ENCODE results near the gene TIMM50. TPM values are rescaled to one million over a fixed set of nuclear protein-coding genes. Genes with fewer than 3 reads are reported as not detected.

TIMM50 gene
- 43.8 TPM for total RNA-seq

DNA sequence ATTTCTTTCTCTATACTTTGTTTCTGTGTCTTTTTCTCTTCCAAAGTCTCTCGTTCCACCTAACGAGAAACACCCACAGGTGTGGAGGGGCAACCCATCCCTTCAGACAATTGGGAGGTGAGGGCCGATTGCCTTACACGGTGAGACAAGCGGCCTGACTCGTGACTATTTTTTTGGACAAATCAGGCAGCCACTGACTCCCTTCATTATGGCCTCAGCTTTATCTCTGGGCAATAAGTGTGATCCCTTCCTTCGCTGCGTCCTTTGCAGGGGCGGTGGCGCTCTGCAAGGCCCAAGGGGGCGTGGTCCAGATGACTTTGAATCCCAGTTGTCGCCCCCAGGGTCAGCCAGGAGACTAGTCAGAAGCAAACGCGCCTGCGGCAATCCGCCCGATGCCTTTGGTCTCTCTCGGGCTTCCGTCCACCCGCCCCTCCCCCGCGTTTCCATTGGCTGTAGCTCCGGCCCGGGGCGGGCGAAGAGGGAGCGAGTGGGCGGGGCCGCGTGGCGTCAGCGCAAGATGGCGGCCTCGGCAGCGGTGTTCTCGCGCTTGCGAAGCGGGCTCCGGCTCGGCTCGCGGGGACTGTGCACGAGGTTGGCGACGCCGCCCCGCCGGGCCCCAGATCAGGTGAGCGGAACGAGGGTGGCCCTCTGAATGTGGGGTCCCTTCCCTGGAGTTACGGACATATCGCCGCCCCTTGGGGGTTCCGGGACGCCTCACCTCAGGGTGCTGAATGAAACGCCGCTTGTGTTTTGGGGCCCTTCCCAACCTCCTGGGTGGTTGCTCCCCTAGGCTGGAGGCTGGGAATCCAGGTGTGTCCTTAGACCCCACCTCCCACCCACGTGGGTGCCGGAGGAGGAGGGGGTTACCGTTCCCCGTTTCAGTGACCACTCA is at the start of gene TIMM50:
TIMM50 (plus strand) TSS at position 502 of the 892 bp plus-strand sequence; CDS start at position 518, 16 bp downstream.

GRCh38 chr19:39435499-39436349 is 44.9 kb upstream of the TIMM50 start, which contains the start of gene RPS16:
RPS16 (minus strand) TSS chr19:39435949; CDS start chr19:39435895, 54 bp downstream.

DNA sequence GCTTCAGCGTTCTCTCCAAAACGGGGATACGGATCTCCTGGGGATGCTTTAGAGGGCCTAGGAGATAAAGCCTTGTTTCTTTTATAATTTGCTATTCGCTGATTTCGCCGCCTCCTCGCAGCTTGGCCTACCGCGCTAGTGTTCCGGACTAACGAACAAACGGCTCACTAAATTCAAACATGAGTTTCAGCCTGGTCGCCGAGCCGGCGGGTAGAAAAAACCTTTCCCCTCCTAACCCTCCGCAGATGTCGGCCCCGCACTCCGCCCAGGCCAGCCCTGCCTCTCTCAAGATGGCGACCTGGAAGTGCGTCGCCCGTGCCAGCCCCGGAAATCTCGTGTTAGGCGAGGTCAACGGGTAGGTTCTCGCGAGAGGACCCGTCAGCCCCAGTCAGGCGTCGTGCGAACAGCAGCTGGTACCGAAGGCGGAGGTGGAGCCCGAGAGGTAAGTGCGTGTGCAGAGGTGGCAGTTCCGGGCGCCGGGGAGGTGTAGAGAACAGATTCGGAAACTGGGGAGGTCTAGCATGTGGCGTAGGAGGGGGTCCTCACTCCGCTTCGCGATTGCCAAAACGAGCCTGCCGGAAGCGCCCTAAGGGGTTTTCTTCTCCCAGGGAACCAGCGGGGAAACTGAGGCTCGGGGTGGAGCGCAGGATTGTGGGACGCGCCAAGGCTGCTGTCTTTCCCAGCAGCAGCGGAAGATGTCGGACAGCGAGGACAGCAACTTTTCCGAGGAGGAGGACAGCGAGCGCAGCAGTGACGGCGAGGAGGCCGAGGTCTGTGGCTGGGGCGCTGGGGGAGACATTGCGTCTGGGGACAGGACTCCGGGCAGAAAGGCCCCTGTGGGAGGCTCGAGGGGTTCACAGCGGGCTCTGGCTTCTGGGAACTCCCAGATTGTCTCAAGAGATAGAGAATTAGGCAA is 35.2 kb upstream of the TIMM50 start, which contains the start of gene SUPT5H:
SUPT5H (plus strand) TSS at position 387 of the 916 bp plus-strand sequence; CDS start at position 696, 309 bp downstream.

GRCh38 chr19:39498798-39499642 is 18.4 kb downstream of the TIMM50 start, which contains the start of gene DLL3:
DLL3 (plus strand) TSS chr19:39498947; CDS start chr19:39498975, 28 bp downstream.

DNA sequence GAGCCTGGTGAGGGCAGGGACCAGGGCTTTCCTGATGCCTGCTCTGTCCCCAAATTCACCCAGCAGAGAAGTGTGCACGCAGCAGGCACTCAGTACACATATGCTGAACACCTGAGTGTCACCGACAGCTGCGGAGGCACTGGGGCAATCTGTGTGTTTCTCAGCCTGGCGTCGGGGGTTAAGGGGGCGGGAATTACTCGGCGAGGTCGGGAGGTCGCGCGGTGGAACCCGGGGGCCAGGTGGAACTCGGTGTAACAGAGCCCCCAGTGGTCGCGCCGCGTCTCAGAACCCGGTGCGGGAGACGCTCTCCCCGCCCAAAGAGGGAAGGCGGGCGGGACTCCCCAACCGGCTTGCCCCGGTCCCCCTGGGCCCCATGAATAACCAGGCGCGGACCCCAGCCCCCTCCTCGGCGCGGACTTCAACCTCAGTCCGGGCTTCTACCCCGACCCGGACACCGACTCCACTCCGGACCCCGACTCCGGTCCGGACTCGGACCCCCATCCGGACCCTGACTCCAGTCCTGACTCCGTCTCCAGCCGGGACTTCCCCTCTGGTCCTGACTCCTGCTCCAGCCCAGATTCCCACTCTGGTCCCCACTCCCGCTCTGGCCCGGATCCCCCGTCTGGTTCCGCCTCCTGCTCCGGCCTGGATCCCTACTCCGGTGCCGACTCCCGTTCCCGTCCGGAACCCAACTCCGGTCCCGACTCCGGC is 34.4 kb downstream of the TIMM50 start, which contains the start of gene SELENOV:
SELENOV (plus strand) TSS at position 300 of the 711 bp plus-strand sequence; CDS start at position 374, 74 bp downstream.

DNA sequence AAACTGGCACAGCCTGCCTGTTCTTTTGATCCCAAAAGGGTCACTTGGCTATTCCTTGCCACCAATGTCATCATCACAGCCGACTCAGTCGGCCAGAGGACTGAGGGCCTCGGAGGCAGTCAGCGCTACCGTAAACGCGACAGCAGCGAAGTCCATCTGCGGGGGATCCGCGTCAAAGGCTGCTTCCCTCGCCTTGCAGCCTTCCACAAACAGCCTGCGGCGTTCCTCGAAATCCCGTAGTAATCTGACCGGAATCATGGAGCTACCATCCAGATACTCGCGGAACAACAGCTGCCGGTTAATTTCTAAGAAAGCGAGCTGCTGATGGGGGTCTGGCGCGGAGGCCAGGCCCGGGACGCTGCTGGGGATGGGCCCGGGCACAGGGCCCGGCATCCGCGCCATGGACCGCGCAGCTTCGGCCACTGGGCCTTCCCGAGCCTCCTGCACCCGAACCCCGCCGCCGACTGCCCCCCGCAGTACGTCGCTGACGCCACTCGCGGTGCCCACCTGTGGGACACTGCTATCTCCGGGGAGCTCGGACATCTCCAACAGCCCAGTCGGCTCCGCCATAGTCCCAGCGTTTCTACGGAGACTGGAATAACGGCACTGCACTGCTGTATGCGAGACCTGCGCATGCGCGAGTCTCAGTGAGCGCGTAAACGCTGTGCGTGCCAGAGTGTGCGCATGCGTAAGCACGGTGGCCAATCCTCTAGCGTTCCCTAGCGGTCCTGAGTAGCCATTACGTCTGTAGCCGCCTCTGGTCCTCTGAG is 51.8 kb downstream of the TIMM50 start, which contains the start of gene EID2B:
EID2B (minus strand) TSS at position 620 of the 770 bp plus-strand sequence; CDS start at position 570, 50 bp downstream.

GRCh38 chr19:39539518-39540332 is 59.1 kb downstream of the TIMM50 start, which contains the start of gene EID2:
EID2 (minus strand) TSS chr19:39540161; CDS start chr19:39540079, 82 bp downstream.

Other genes starting within 250 kb of the TIMM50 start
- gene IFNL3, start 235.8 kb upstream of the TIMM50 start, total RNA-seq, result not detected
- gene IFNL4, start 232.0 kb upstream of the TIMM50 start, total RNA-seq, result not detected
- gene IFNL2, start 212.4 kb upstream of the TIMM50 start, total RNA-seq, result not detected
- not detected for gene IFNL1, start 184.4 kb upstream of the TIMM50 start, total RNA-seq
- 2.7 TPM for gene LRFN1, start 160.0 kb upstream of the TIMM50 start, total RNA-seq
- 19.1 TPM for gene GMFG, start 144.8 kb upstream of the TIMM50 start, total RNA-seq
- gene SAMD4B, start 138.4 kb upstream of the TIMM50 start, total RNA-seq, result 87.2 TPM
- 30.4 TPM for gene PAF1, start 89.7 kb upstream of the TIMM50 start, total RNA-seq
- 58.0 TPM for gene MED29, start 89.5 kb upstream of the TIMM50 start, total RNA-seq
- gene ZFP36, start 74.0 kb upstream of the TIMM50 start, total RNA-seq, result 56.6 TPM
- gene PLEKHG2, start 68.2 kb upstream of the TIMM50 start, total RNA-seq, result 76.6 TPM
- 259 TPM for gene RPS16, start 44.9 kb upstream of the TIMM50 start, total RNA-seq
- 57.6 TPM for gene SUPT5H, start 35.3 kb upstream of the TIMM50 start, total RNA-seq
- gene DLL3, start 18.1 kb downstream of the TIMM50 start, total RNA-seq, result 0.35 TPM
- gene SELENOV, start 34.3 kb downstream of the TIMM50 start, total RNA-seq, result 4.7 TPM
- gene EID2B, start 52.0 kb downstream of the TIMM50 start, total RNA-seq, result 4.7 TPM
- gene EID2, start 59.3 kb downstream of the TIMM50 start, total RNA-seq, result 13.2 TPM
- gene LGALS13, start 121.7 kb downstream of the TIMM50 start, total RNA-seq, result not detected
- not detected for gene LGALS16, start 175.1 kb downstream of the TIMM50 start, total RNA-seq
- gene LGALS14, start 223.6 kb downstream of the TIMM50 start, total RNA-seq, result not detected